ENCODE measurements around the gene MRM2.

GRCh38 chr7:2215851-2216250 lies 26.2 kb downstream of the MRM2 start:
- TF ChIP-seq CTCF (conservative IDR thresholded peaks at IDR 0.05; ENCODE audit: low read length) (no peak), EZH2phosphoT487 (IDR thresholded peaks at IDR 0.05; ENCODE audit: borderline replicate concordance, low read depth, low read length) (no peak)

Data from OCI-LY7 (cell line).